ENCODE measurements around the gene KCNG2.

DNA sequence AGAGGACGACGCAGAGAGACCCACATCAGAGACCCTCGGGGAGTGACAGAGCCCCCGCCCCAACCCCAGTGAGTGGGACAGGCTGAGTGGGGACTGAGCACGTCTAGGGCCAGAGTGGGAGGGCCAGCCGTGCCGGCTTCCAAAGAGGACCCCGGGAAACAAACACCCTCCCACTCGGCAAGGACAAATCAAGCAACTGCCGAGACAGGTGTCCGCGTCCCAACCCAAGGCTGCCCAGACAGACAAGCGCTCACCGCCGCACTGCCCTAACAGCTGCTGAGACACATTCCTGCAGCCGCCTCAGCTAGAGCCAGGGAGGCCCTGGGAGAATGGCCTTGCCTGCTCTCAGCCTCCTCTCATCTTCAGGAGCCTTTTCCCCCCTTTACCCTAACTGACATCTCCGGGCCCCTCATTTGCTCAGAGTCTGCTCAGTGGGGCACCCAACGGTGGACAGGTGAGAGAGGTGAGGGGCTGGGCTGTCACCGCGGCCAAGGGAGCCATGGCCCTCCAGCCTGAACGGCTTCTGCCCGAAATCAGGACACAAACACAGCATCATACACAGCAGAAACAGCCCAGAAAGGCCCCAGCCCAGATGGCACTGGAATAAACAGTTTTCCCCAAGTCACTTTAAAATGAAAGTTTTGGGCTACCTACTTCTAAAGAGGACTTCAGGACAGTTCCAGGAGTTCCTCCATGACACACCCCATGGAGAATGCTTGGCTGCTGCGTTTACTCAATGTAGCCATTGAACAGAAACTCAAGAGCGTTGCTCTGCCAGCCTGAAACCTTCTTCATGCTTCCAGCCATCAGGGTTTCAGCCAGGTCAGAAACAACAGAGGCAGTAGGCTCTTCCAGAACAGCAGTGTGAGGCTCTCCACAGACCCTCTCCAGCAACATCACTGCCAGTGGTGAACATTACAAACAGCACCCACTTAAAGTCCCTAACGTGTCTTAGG is 130.1 kb downstream of the KCNG2 start:
- TF ChIP-seq, protein P1, sequence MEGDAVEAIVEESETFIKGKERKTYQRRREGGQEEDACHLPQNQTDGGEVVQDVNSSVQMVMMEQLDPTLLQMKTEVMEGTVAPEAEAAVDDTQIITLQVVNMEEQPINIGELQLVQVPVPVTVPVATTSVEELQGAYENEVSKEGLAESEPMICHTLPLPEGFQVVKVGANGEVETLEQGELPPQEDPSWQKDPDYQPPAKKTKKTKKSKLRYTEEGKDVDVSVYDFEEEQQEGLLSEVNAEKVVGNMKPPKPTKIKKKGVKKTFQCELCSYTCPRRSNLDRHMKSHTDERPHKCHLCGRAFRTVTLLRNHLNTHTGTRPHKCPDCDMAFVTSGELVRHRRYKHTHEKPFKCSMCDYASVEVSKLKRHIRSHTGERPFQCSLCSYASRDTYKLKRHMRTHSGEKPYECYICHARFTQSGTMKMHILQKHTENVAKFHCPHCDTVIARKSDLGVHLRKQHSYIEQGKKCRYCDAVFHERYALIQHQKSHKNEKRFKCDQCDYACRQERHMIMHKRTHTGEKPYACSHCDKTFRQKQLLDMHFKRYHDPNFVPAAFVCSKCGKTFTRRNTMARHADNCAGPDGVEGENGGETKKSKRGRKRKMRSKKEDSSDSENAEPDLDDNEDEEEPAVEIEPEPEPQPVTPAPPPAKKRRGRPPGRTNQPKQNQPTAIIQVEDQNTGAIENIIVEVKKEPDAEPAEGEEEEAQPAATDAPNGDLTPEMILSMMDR (conservative IDR thresholded peaks at IDR 0.05; ENCODE audit: low read depth, low read length) = no peak
- TF ChIP-seq BHLHE40 (IDR thresholded peaks at IDR 0.05; ENCODE audit: low read depth, low read length) (no peak), NFE2L2 (IDR thresholded peaks at IDR 0.05; ENCODE audit: low read depth, low read length) (no peak), RFX5 (IDR thresholded peaks at IDR 0.05; ENCODE audit: low read depth, low read length) (no peak), SMC3 (IDR thresholded peaks at IDR 0.05; ENCODE audit: low read depth, low read length) (no peak)

All from IMR-90 (cell line).